AG08395 (cell line): ENCODE measurements around the gene PANK4.

ENCODE experiments used
- DNase-seq: peaks from one replicate; pipeline ENCODE4 v3.0.0; 2012; ENCODE audit warnings: mixed read lengths, low spot score

PANK4 gene

GRCh38 chr1:2528966-2529783 is 2.8 kb upstream of the PANK4 start:
- no peak for DNase-seq

DNA sequence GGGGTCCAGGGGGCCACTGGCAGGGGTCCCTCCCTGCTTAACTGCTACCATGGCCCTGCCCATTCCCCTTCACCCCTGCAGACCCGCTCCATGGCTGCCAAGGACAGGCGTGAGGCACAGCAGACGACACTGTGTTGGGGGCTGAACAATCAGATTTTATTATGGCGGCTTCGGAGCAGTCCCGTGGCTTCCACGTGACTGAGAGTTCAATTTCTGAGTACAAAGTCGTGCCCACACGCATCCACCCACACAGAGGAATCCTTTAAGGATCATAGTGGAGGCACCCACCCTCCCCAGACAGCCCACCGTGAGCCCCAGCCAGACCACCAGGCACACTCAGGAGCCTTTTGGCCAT is 2.2 kb upstream of the PANK4 start:
- DNase-seq: no peak

GRCh38 chr1:2528016-2528415 is 1.6 kb upstream of the PANK4 start:
- DNase-seq: no peak

- no peak for DNase-seq
Observed at GRCh38 chr1:2527556-2527860, 1.1 kb upstream of the PANK4 start.

DNA sequence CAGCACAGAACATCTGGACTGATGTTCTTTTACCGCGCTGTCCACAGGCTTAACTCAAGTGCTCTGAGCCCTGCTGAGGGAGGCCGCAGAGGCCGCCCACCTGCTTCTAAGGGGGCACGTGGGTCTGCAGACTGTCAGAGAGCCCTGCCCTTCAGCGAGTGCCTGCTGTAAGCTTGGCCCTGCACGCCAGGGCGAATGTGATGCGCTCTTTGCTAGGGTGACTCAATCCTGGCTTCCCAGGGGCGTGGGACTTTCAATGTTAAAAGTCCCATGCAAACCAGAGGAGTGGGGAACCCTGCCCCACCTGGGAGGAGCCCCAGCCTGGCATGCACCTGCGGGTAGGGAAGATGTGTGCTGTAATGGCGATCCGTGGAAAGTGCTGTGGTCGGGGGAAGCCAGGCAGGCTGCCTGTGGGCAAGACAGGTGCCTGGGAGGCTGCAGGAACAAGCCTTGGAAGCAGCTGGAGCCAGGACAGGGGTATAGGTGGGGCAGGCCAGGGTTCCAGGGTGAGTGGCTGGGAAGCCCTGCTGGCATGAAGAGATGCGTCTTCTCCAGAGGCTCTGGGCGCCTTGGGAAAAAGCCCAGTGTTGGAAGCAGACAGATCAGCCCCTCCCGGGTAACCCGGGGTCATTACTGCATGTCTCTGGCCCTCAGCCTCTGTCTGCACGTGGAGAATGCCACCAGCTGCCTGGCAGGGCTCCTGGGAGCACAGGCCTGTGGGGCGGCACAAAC is 594 bp upstream of the PANK4 start:
- DNase-seq: peak; percentile 61

GRCh38 chr1:2525572-2525919 is 850 bp downstream of the PANK4 start:
- DNase-seq: no peak

- DNase-seq: no peak
Observed at GRCh38 chr1:2523891-2524609, 2.3 kb downstream of the PANK4 start.

DNA sequence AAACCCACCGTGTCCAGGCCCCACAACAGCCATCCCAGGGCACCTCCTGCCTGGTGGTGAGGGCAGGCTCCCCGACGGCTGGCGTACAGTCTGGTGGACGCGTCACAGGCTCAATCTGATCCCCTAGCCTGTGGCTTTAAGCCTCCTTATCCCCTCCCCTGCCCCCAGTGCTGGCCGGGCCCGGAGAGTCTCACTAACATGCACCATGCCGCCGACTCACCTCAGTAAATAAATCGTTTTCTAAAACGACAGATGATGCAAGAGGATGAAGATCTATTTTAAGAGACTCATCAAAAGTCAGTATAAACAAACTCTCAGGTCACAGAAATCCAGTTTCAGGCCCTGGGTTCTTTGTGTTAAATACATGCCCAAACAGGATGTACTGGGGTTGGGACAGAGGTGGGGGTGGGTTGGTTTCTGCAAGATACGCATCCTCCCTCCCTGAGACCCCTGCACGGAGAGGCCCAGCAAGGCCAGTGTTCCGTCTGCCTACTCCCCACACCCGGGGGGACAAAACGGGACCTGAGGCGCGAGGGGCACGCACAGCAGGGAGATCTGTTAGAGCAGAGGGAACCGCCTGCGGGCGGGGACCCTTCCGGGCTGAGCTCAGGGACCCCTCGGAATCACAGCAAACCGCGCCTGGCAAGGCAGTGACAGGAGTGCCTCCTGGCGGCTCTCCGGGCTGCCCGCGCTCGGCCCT is 3.1 kb downstream of the PANK4 start:
- no peak for DNase-seq

DNA sequence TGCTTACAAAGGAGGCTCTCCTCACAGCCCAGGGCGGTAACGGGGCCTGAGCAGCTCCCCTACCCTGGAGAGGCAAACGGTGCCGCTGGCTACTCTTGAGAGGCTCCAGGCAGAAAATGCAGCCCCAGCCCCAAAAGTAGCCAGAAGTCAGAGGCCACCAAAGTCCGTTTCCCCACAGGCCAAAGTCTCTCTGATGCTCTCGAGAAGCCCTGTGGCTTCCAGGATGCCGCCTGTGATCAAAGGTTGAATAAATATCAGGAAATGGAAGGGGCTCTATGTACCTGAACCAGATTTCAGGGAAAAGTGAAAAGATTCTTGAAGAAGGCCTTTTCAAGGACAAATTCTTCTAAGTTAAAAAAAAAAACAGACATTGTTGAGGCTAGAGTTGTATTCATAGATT is 4.2 kb downstream of the PANK4 start:
- no peak for DNase-seq

DNA sequence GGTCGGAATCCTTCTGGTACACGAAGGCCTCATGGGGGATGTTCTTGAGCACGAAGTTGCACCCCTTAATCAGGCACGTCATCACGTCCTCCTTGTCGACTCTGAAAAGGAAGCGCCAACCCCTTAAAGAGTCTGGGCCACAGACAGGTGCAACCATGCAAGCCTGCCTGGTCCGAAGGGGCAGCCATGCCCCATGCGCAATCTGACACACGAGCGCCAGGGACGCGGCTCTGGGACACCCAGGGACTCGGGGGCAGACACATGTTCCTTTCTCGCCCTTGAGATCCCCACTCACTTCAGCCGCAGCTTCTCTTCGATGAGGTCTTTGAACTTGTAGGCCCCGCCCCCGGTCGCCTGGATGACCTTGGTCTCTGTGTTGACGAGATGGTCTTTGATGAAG is 5.6 kb downstream of the PANK4 start:
- no peak for DNase-seq

- no peak for DNase-seq
Observed at GRCh38 chr1:2520206-2520605, 6.2 kb downstream of the PANK4 start.

GRCh38 chr1:2519729-2520128 is 6.7 kb downstream of the PANK4 start:
- DNase-seq: no peak

DNA sequence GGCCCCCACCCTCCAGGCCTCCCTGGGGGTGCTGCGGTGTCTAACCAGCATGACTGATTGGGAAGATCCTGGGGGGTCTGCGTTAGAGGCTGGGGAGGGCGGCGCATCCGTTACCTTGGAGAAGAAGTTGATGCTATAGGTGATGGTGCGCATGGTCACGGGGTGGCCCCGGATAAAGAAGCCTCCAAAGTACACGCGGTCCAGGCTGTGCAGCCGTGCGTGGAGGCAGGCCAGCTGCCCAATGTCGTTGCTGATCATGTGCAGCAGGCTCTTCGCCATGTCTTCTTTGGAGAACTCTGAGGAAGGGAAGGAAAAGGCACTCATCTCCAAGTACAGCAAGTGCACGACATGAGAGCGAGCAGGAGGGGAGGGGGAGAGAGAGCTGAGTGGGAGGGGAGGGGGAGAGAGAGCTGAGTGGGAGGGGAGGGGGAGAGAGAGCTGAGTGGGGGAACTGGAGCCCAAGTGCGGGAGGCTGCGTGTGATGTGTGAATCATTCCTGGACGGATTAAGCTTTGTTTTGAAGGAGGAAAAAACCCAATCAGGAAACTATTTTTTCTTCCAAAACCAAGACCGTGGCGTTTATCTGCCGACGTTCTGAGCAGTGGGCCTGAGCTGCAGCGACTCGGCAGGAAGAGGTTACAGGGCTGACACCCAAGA is 7.2 kb downstream of the PANK4 start:
- DNase-seq: no peak

DNA sequence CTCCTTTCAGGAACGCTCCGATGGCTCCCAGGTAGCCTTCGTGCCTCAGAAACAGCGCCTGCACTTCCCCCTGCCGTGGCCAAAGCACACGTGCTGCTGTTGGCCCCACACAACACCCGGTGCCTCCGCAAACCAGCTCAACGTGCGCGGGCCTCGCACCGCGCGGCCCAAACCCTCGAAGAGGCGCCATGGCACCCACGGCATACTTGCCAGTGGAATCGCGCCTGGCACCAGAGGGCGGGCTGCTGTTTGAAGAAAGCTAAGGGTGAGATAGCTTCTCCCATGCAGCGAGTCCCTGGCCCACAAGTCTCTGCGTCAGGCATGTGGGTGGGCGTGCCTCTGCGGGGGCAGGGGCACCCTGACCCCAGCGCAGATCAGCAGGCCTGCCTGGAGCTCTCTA is 7.9 kb downstream of the PANK4 start:
- DNase-seq: no peak

- DNase-seq: no peak
Observed at GRCh38 chr1:2517966-2518365, 8.4 kb downstream of the PANK4 start.

- no peak for DNase-seq
Observed at GRCh38 chr1:2516946-2517345, 9.4 kb downstream of the PANK4 start.

- no peak for DNase-seq
Observed at GRCh38 chr1:2516124-2516523, 10.3 kb downstream of the PANK4 start.

DNA sequence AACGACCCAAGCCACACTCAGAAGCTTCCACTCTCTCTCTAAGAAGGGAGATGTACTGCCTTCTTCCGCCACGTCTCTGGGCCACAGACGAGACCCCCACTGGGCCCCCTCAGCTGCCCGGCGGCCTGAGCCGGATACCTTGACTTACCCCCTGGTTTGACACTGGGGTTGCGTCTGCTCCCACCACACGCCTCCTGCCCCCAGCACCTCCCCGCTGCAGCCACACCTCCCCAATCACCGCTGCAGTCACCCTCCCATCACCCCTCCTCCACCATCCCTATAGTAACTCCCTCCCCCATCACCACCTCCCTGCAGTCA is 10.7 kb downstream of the PANK4 start:
- no peak for DNase-seq

- DNase-seq: no peak
Observed at GRCh38 chr1:2514863-2515762, 11.3 kb downstream of the PANK4 start.

- DNase-seq: no peak
Observed at GRCh38 chr1:2513939-2514652, 12.3 kb downstream of the PANK4 start.
